NOMO-1 treated with dmso at 0.1 percent for 144 hours (cell line): Measurements from ENCODE around the gene NCL.

Experiments
- DNase-seq: peaks from one replicate; lab custom pipeline; 2025; ENCODE audit not compliant: unreplicated experiment; lab: John Stamatoyannopoulos, UW

The NCL gene

GRCh38 chr2:231463698-231464575, at the start of gene NCL:
NCL (minus strand) TSS chr2:231464484; CDS start chr2:231464353, 131 bp downstream.
- DNase-seq = peak; percentile 41

GRCh38 chr2:231513746-231514224, 49.5 kb upstream of the NCL start:
- DNase-seq = no peak

- DNase-seq = no peak
Measured at GRCh38 chr2:231512222-231512621, 47.9 kb upstream of the NCL start.

- no peak for DNase-seq
Measured at GRCh38 chr2:231503766-231504165, 39.5 kb upstream of the NCL start.

- DNase-seq = no peak
Measured at GRCh38 chr2:231502596-231502995, 38.3 kb upstream of the NCL start.

GRCh38 chr2:231497651-231498050, 33.4 kb upstream of the NCL start:
- DNase-seq = no peak

GRCh38 chr2:231494669-231495068, 30.4 kb upstream of the NCL start:
- DNase-seq = no peak

GRCh38 chr2:231490801-231491200, 26.5 kb upstream of the NCL start:
- no peak for DNase-seq

GRCh38 chr2:231489990-231490389, 25.7 kb upstream of the NCL start:
- no peak for DNase-seq

- DNase-seq = no peak
Measured at GRCh38 chr2:231488331-231488730, 24.0 kb upstream of the NCL start.

GRCh38 chr2:231486851-231487596, 22.7 kb upstream of the NCL start:
- no peak for DNase-seq

GRCh38 chr2:231483398-231484329, 19.4 kb upstream of the NCL start:
- DNase-seq = peak; percentile 42

- peak; percentile 71 for DNase-seq
Measured at GRCh38 chr2:231482806-231483391, 18.6 kb upstream of the NCL start.

- no peak for DNase-seq
Measured at GRCh38 chr2:231480781-231481180, 16.5 kb upstream of the NCL start.

- no peak for DNase-seq
Measured at GRCh38 chr2:231479455-231479854, 15.2 kb upstream of the NCL start.

GRCh38 chr2:231476920-231477319, 12.6 kb upstream of the NCL start:
- no peak for DNase-seq

- no peak for DNase-seq
Measured at GRCh38 chr2:231475965-231476364, 11.7 kb upstream of the NCL start.

GRCh38 chr2:231472816-231473215, 8.5 kb upstream of the NCL start:
- no peak for DNase-seq

- no peak for DNase-seq
Measured at GRCh38 chr2:231470246-231470900, 6.1 kb upstream of the NCL start.

GRCh38 chr2:231469583-231469950, 5.3 kb upstream of the NCL start:
- no peak for DNase-seq
